ENCODE results near the gene C16orf92.
A peak's percentile ranks its signal among the peaks of the same experiment; 100 is the strongest.

C16orf92 gene

GRCh38 chr16:29989111-29989858 lies 33.7 kb upstream of the C16orf92 start:
- no peak for DNase-seq

- no peak for DNase-seq
Observed at GRCh38 chr16:29990034-29990433, 33.0 kb upstream of the C16orf92 start.

GRCh38 chr16:29990883-29991570 lies 32.0 kb upstream of the C16orf92 start:
- DNase-seq: no peak

DNA sequence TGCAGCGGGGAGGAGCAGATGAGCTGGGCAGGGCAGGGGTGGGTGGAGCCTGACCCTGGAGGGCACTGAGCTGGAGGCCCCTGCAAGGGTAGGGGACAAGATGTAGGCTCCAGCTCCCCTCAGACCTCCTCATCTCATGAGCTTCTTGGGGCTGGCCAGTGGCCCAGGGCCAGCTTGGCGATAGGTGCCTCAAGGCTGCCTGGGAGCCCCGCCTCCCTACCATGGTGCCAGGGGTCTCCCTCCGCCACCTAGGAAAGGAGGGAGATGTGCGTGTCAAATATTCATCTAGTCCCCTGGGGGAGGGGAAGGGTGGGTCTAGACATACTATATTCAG lies 31.5 kb upstream of the C16orf92 start:
- DNase-seq: no peak

GRCh38 chr16:29992344-29992967 lies 30.5 kb upstream of the C16orf92 start:
- no peak for DNase-seq

GRCh38 chr16:29993191-29993902 lies 29.7 kb upstream of the C16orf92 start:
- DNase-seq: no peak

DNA sequence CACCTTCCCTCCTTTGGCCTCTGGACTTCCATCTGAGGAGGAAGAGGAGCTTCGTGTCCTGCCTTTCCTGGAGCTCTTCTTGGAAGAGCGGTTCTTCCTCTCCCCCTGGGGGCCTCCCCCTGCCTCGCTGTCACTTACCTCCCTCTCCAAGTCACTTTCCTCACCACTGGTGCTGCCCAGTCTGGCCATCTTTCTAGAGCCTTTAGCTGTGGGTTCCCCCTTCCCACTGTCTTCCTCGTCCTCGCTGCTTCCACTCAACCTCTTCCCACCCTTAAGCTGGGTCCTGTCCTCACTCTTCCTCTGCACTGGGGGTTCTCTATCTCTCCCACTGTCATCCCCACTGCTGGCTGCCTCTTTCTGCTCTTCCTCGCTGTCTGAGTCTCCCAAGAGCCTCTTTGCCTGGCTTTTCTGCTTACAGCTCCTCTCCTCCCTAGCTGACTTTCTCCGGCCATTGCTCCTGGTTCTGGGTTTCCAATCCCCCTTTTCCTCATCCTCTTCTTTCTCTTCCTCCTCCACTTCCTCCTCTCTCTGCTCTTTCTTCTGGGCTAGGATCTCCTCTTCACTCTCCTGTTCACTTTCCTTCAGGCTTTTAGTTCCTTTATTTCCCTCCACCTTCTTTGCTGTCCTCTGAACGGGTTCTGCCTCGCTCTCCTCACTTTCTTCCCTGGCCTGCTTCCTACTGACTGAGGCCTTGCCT lies 28.9 kb upstream of the C16orf92 start:
- no peak for DNase-seq

- DNase-seq: no peak
Observed at GRCh38 chr16:29994600-29995323, 28.2 kb upstream of the C16orf92 start.

- peak; percentile 85 for DNase-seq
Observed at GRCh38 chr16:29995324-29995910, 27.6 kb upstream of the C16orf92 start, which contains the start of gene HIRIP3. TSS of gene HIRIP3 (minus strand) at chr16:29995617. CDS start at chr16:29995605, 12 bp downstream.

- DNase-seq: peak; percentile 98
Observed at GRCh38 chr16:29995911-29996765, 26.9 kb upstream of the C16orf92 start, which contains the start of gene INO80E. TSS of gene INO80E (plus strand) at chr16:29996241. CDS start at chr16:29996311, 70 bp downstream.

GRCh38 chr16:29996766-29997250 lies 26.2 kb upstream of the C16orf92 start:
- no peak for DNase-seq

GRCh38 chr16:29999605-30000004 lies 23.4 kb upstream of the C16orf92 start:
- no peak for DNase-seq

GRCh38 chr16:30000735-30001631 lies 22.0 kb upstream of the C16orf92 start:
- DNase-seq: no peak

- DNase-seq: no peak
Observed at GRCh38 chr16:30002614-30003346, 20.2 kb upstream of the C16orf92 start.

- DNase-seq: no peak
Observed at GRCh38 chr16:30003670-30004423, 19.2 kb upstream of the C16orf92 start.

GRCh38 chr16:30004424-30004776 lies 18.6 kb upstream of the C16orf92 start:
- DNase-seq: no peak

DNA sequence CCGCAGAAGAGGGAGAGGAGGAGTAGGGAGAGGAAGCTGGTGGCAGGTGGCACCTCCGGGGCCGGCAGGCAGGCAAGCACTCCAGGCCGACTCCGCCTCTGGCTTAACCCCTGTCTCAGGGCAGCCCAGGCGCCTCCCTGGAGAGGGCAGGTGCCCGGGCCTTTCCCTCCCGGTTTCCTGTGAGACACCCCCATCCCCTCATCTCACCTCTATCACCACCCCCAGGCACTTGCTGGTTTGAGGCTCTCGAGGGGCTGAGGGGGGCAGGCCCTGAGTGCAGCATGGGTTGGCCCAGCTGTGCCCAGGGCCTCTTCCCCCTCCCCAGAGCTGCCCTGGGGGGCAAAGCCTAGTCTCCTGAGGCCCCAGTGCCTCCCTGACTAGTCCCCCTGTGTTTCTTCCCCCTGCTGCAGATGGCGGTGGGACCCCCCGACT lies 18.2 kb upstream of the C16orf92 start:
- DNase-seq: no peak
